Measurements from ENCODE around the gene EPN1. TPM values are rescaled to one million over a fixed set of nuclear protein-coding genes. Genes with fewer than 3 reads are reported as not detected.

EPN1 gene
- total and polyA plus RNA-seq, 4 donors, result 18.6 to 117 (median 77.8) TPM

- no peak for DNase-seq (ENCODE audit: low spot score)
- Histone ChIP-seq H3K27me3 (ENCODE audit: control insufficient read depth in 4 of 4, insufficient read depth in 4 of 4, low read length in 3 of 4) (no peaks in the 10 kb centered on the region), H3K36me3 (ENCODE audit: control insufficient read depth in 4 of 4, insufficient read depth in 3 of 4, low read depth in 1 of 4, low read length in 3 of 4) (peaks cover 13 to 67% (median 23%) of the 10 kb centered on the region in 4 donors), H3K9me3 (ENCODE audit: control insufficient read depth in 4 of 4, low read length in 3 of 4) (no peaks in the 10 kb centered on the region), H3K27ac (ENCODE audit: low read depth in 1 of 2, low read length in 2 of 2) (no peak overlapping the region), H3K4me3 (ENCODE audit: low read depth in 1 of 3, low read length in 3 of 3) (no peak overlapping the region), H3K9ac (ENCODE audit: low read depth in 1 of 2, low read length in 2 of 2) (no peak overlapping the region), H3K4me1 (ENCODE audit: control insufficient read depth in 4 of 4, insufficient read depth in 4 of 4, low read length in 3 of 4) (peaks cover 1 to 29% (median 21%) of the 10 kb centered on the region in 4 donors)
- TF ChIP-seq JUND (IDR thresholded peaks at IDR 0.05) (no peak), SP1 (IDR thresholded peaks at IDR 0.05) (no peak), FOXA1 (IDR thresholded peaks at IDR 0.05) (no peak), CTCF (IDR thresholded peaks at IDR 0.05; ENCODE audit: low read depth, low read length, missing input control) (no peak), EGR1 (IDR thresholded peaks at IDR 0.05; ENCODE audit: low read depth in 2 of 2) (no peak), NR2F2 (IDR thresholded peaks at IDR 0.05) (no peak), RAD21 (IDR thresholded peaks at IDR 0.05) (no peak), HNF4A (conservative IDR thresholded peaks at IDR 0.05) (no peak), ATF3 (IDR thresholded peaks at IDR 0.05) (no peak), HNF4G (IDR thresholded peaks at IDR 0.05) (no peak), MAX (IDR thresholded peaks at IDR 0.05) (no peak), ZBTB33 (IDR thresholded peaks at IDR 0.05) (no peak), RXRA (IDR thresholded peaks at IDR 0.05) (no peak), GABPA (IDR thresholded peaks at IDR 0.05 in 1 of 2, conservative IDR thresholded peaks at IDR 0.05 in 1 of 2) (no peak), REST (IDR thresholded peaks at IDR 0.05) (no peak), YY1 (IDR thresholded peaks at IDR 0.05) (no peak), FOXA2 (IDR thresholded peaks at IDR 0.05) (no peak), TAF1 (conservative IDR thresholded peaks at IDR 0.05) (no peak)
- WGBS, result 81% methylated on average over 27 of the region's 27 CpGs
These were observed 13.6 kb downstream of the EPN1 start for GRCh38 chr19:55688422-55689218.

Measured in liver (tissue), 9 donors.